VCaP (cell line): ENCODE data around the gene DNASE1L1.

Experiments
- H3K27ac ChIP-seq: fragments of 450-650 bp; 2 replicates; pipeline ENCODE4 v1.5.1; 2017
- TF ChIP-seq, protein P1 (sequence below): fragments of 450-650 bp; conservative IDR thresholded peaks from 2 replicates; pipeline ENCODE4 v1.5.1; 2017; ENCODE audit warnings: mild to moderate bottlenecking, moderate library complexity

The DNASE1L1 gene

GRCh38 chrX:154440623-154441357 lies 31.7 kb upstream of the DNASE1L1 start:
- no peak overlapping the region for H3K27ac ChIP-seq
- TF ChIP-seq, protein P1, sequence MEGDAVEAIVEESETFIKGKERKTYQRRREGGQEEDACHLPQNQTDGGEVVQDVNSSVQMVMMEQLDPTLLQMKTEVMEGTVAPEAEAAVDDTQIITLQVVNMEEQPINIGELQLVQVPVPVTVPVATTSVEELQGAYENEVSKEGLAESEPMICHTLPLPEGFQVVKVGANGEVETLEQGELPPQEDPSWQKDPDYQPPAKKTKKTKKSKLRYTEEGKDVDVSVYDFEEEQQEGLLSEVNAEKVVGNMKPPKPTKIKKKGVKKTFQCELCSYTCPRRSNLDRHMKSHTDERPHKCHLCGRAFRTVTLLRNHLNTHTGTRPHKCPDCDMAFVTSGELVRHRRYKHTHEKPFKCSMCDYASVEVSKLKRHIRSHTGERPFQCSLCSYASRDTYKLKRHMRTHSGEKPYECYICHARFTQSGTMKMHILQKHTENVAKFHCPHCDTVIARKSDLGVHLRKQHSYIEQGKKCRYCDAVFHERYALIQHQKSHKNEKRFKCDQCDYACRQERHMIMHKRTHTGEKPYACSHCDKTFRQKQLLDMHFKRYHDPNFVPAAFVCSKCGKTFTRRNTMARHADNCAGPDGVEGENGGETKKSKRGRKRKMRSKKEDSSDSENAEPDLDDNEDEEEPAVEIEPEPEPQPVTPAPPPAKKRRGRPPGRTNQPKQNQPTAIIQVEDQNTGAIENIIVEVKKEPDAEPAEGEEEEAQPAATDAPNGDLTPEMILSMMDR = no peak

DNA sequence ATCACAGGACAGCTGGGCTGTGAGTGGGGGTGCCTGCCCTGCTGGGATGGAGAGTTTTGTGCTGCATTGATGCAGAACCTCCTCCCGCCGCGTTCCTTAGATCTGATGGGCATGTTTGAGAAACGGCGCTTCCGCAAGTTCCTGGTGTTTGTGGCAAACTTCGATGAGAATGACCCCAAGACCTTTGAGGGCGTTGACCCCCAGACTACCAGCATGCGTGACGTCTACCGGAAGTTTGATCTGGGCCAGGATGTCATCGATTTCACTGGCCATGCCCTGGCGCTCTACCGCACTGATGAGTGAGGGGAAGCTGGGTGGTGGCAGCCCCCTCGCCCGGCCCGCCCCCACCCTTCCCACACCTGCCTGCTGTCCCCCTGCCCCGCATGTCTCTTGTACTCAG lies 30.8 kb upstream of the DNASE1L1 start:
- TF ChIP-seq, protein P1 = no peak
- H3K27ac ChIP-seq = no peak overlapping the region

DNA sequence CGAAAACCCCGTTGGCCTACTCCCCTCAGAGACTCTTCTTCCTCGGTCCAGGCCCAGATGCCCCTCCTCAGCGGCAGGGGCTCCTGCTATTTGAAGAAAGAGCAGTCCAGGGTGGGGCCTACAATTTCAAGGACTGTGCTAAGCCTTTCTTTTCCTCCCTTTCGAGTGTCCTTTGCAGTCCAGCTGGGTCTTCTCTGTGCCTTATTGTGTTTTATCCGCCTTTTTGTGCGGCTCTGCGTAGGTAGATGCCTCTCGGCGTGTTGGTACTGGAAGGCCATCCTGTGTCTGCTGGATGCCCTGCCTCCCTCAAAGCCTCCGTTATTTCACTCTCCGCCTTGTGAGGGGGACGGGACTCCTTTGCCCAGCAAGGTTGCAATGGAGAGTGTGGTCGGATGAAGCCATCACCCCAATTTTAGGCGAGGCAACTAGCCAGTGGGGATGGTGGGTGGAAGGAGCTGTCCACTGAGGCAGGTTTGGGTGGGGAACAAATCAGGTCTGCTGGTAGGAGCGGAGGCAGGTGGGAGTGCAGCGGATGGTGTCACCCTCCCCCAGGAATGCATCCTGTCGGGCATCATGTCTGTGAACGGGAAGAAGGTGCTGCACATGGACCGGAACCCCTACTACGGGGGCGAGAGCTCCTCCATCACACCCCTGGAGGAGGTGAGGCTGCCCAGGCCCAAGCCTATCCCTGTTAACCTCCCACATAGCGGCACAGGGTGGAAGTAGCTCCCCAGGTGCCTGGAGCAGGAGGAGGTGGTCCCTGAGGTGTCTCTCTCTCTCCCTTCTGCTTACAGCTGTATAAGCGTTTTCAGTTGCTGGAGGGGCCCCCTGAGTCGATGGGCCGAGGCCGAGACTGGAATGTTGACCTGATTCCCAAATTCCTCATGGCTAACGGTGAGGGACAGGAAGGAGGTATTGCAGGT lies 29.2 kb upstream of the DNASE1L1 start:
- TF ChIP-seq, protein P1 = no peak
- H3K27ac ChIP-seq = peak overlapping the region; percentile 84; the same call in 1 of the 2 replicates

- TF ChIP-seq, protein P1 = no peak
- H3K27ac ChIP-seq = peak within 1 kb of the TSS; percentile 84
Measured at GRCh38 chrX:154436983-154437752, 28.1 kb upstream of the DNASE1L1 start, which contains the start of gene GDI1. TSS of gene GDI1 (plus strand) at chrX:154437154. CDS start at chrX:154437255, 101 bp downstream.

- TF ChIP-seq, protein P1 = no peak
- peak overlapping the region; percentile 84 for H3K27ac ChIP-seq
Measured at GRCh38 chrX:154436374-154436982, 27.4 kb upstream of the DNASE1L1 start.

GRCh38 chrX:154435171-154435733 lies 26.2 kb upstream of the DNASE1L1 start:
- TF ChIP-seq, protein P1 = no peak
- H3K27ac ChIP-seq = no peak overlapping the region; the same call in 1 of the 2 replicates
